HTERT RPE-1 (cell line): Measurements from ENCODE around the gene ELMOD1.

Experiments used
- in situ Hi-C: fragments of 300-500 bp; cut with MboI; formaldehyde crosslinking; loops from 4 replicates; pipeline ENCODE4 v1.14.3; 2020; ENCODE audit warnings: low sequenced_read_pairs

The ELMOD1 gene

DNA sequence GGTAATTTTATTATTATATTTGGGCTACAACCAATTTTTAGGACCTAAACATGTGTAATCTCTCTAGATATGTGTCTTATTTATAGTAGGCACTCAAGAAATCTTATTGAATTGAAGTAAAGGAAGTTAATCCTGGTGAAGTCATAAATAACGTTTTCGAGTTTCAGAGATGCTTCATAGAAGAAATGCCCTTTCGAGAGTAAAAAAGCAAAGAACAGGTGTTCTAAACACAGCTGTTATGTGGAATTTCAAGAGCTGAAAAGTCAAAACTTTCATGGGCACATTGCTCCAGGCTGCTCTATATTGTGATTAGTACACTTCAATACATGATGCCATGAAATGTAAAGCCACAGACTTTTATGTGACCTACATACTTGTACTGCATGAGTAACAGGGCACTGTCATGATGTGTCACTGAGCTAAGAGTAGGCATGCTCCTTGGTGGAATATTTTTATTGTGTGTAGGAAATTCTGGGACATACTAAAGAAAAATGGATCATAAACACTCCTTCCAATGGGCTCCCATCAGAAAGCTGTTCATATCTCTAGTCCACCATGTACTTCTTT lies 7.2 kb upstream of the ELMOD1 start:
- in situ Hi-C loops: no loop called here

DNA sequence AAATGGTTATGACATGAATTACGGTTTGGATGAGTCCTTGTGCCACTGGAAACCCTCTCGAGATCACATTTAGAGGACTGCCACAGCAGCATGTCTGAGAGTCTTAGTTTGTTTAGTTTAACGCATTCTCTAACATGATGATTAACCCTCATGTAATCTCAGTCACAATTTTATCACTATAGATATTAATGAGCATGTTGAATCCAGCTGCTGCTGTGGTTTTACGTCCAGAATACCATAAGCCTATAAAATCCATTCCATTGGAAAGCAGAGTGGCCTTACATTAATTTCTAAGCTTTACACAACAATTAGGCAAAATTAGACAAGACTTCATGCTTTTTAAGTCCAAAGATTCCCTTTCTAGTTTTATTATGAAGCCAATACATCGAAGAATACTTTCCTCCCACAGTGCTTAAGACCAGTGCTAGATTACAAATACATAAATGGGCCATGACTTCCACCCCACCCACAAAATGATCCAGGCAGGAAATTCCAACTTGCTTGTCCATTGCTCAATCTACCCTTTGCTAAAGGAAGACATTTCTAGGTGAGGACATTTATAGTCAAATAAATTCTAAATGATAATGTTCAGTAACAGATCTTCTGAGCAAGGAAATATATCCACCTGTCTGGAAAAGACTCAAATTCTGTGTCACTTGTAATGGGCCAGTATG lies 3.5 kb upstream of the ELMOD1 start:
- in situ Hi-C loops: no loop called here

DNA sequence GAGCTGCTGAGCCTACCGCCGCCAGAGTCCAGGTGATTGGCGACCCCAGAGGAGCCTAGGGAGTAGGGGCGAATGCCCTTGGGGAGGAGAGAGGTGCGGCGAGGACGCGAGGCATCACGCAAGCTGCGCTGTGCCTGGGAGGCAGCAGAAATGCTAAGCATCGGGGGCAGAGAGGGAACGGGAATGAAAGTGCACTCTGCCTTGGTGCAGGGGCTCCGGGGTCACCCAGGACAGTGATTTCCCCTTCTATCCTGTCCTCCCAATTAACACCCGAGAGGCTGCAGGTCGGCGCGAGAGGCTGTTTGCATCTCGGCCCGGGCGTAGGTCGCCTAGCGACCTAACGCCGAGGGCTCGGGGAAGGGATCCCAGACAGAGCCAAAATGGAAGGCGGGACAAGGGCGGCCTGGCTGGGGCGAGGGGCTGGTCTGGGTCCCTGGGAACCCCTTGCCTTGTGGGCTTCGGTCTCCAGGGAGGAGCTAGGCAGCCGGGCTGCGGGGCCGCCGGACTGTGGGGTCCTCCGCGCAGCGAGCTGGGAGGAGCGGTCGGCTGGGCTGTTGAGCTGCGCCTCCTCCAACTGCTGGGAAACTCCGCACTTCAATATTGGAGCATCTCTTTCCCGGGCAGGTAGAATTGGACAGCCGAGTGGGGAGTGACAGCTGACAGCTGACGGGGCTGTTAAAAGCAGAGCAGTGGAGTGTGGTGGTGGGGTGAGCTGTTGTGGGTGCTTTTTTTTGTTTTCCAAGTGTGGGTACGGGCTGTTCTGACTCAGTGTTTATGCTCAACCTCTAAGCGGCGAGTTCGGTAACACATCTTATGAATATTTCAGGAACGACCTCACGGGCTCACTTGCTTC lies 657 bp downstream of the ELMOD1 start:
- in situ Hi-C loops: no loop called here

DNA sequence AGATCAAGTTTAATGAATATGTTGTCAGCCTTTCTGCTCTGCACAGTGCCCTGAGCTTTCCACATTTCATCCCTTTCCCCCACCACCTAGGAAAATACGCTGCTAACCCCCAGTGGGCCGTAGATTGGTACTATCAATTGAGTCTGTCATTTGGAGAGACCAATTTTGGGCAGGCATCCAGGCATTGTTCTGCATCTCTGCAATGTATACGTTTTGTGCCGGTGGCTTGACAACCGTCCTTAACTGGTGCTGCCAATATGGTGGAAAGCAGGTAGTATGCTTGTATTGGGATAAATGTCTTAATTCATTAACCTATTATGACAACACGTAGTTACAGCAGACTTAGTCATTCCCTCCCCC lies 1.3 kb downstream of the ELMOD1 start:
- in situ Hi-C loops: no loop called here

DNA sequence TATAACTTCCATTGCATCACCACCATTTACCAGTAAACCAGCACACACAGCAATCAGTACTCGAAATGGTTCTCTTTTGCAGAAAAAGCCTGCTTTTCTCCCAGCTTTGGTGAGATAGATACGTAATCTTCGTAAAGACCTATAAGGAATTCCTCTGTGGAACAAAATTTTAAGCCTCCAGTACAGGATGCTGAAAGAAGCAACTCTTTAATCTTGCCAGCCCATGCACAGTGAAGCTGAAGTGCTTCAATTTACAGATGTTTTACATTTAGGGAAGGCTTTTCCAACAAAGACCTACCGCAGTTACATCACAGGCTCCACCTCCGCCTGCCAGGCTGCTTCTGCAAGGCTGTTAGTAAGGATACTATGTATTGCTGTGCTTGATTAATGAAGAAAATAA lies 1.9 kb downstream of the ELMOD1 start:
- in situ Hi-C loops: no loop called here

DNA sequence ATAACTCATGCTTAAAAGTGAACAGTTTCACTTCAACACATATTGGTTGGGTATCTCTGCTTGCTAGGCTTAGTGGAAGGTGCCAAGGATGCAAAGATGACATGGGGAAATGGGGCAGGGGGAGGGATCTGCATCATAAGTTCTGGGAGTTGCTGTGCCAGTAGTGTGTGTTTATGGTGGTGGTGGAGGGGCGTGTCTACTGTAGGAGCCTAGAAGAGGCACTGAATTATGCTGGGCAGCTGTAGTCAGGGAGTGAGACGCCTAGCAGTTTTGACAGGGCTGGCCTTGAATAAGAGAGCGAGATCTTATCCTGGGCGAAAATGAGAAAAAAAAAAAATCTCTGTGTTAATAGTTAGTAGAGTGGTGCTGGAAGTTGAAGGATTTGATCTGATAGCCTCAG lies 3.0 kb downstream of the ELMOD1 start:
- in situ Hi-C loops: no loop called here

DNA sequence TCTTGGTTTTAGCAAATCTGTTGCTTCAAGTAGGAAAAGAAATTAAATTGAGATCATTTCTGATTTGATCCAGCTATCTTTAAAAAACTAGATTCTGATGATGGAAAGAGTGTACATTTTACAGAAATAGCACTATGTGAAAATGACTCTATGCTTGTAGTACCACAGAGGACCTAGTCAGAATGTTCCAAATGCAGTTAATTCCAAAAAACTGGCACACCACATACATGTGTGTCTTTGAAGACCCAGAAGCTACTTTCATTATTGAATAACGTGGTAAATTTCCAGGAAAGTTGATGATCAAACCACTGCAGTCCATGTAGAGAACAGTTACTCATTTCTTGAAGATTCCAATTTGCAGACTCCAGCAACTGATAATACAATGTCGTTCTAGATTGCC lies 3.8 kb downstream of the ELMOD1 start:
- in situ Hi-C loops: no loop called here

DNA sequence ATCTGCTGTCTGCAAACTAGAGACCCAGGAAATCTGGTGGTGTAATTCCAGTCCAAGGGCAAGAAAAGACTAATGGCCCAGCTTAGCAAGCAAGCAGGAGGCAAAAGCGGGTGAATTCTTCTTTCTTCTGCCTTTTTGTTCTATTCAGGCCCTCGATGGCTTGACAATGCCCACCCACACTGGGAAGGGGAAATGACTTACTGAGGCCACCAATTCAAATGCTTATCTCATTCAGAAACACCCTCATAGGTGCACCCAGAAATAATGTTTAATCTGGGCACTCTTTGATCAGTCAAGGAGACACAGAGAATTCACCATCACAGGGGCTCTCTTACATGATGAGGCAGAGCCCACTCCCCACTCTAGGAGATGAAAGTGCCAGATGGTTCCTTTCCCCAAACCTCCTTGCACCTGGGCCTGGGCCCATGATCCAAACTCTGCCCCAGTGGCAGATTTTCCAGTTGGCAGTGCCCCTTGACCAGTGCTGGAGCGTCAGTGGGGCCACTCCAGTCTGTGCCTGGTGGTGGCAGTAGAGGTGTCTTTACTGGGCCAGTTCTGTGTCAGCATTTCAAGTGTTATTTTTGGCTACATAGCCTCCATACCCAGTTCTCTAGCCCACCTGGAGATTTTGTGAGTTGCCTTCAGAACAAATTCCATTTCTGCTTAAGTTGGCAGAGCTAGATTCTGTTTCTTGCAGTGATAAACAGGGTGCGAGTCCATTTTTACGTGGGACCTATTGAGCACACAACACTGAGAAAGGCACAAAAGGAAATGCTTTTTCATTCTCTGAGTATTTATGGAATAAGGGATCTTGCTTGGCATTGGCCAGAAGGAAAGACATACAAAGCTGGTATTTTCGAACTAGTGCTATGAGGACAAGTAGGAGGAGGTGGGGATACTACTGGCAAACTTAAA lies 7.5 kb downstream of the ELMOD1 start:
- in situ Hi-C loops: no loop called here

DNA sequence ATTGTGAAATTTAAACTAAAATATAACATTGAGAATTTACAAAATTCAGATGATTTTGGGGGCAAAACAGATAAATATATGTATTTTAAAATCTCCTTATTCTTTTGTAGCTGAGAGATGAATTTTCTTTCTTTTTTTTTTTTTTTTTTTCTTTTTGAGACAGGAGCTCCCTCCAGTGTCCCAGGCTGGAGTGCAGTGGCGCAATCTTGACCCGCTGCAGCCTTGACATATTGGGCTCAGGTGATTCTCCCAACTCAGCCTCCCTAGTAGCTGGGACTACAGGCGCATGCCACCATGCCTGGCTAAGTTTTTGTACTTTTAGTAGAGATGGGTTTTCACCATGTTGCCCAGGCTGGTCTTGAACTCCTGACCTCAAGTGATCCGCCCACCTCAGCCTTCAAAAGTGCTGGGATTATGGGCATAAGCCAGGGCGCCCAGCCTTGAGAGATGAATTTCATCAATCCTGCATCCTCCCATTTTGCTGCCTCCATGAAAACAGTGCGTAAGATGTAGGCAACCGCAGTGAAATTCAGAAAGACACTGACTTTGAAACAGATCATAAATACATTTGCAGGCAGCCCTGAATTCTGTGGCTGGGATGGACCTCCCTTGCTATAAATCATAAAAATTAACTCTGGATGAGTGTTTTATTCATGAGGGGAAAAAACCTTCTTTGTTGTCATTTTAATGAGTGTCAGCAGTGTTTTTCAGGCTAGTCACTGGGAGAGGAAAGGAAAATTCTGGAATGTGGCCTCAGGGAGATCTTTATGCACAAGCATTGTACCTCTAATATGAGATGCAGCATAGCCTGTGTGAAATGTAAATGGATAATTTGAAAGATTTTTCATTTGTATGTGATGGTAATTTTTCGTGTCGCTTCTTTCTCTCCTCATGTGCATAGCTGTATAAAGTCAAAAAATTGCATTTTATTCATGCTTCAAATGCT lies 14.4 kb downstream of the ELMOD1 start:
- in situ Hi-C loops: no loop called here

DNA sequence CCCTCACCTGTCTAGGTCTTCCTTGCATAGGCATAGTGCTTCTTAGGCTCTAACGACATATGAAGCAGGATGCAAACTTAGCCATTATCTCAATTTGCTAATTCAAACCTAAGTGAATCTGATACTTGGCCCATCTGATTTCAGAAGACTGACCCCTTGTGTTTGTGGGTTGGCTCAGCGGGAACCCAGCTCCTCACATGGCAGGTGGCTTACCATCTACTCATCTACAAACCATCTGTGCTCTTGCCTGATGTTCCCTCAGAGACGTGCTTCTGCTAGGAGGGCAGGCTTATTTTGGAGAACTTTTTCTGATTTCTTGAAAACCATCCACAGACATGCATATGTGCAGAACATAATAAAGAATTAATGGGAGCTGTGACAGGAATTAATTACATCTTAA lies 15.2 kb downstream of the ELMOD1 start:
- in situ Hi-C loops: no loop called here

DNA sequence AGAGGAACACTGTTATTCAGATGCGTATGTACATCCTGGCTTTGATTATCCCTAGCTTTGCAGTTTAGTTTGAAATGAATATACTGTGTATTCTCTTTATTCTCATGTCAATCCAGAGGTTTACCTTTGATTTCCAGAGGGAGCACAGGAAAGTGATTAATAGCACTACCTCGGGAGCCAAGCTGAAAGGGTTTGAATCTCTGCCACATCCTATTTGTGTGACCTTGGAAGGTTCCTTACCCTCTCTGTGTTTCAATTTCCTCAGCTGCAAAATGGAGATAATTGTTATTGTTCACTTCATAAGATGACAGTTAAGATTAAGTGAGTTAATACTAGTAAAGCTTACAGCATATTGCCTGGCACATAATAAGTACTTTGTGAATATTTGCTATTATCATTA lies 17.9 kb downstream of the ELMOD1 start:
- in situ Hi-C loops: no loop called here

DNA sequence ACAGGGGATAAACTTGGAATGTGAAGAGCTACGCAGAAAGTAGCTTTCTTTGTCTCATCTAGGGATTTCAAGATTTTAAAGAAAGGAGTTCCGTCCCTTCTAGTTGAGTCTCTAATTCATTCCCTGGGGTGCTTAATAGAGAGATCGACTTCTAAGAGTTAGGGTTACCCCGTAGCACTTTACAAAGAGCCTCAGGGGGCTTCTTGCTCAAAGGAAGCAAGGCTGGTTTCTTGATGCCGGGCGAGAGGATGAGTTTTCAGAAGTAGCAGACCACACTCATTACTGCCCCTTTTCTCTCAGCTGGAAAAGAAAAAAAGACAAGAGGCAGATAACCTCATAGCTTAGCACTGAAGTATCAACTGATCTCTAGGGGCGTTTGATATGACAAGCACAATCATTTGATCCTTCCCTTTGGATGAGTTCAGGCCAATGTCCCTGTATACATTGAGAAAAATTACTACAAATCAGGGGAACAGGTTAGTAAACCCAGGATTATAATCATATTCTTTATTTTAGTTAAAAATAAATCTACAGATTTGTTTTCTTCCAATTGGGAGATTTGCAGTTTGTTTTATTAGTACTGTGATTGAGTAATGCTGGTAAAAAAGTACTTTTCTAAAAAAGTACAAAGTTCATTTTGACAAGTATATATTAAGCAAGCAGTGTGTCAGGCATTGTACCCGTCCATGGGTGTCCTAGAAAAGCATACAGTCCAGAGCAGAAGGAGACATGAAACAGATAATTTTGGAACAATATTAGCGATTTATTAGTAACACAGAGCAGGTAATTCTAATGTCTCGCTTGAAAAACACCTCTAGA lies 18.7 kb downstream of the ELMOD1 start:
- in situ Hi-C loops: no loop called here

DNA sequence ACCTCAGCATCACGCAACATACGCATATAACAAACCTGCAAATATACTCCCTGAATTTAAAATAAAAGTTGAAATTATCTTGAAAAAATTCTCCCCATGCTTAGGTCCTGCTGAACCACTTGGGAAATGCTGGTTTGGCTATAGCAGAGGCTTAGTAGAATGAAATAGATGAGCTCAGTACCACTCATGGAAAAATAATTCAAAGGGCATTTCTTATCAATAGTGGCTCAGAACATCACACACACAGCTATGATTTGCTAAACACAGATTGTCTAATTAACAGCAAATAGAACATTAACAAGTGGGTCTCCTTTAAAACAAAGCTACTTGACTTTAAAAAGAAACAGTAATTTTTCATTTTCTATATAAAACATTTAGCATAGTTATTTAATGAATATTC lies 21.5 kb downstream of the ELMOD1 start:
- in situ Hi-C loops: no loop called here

DNA sequence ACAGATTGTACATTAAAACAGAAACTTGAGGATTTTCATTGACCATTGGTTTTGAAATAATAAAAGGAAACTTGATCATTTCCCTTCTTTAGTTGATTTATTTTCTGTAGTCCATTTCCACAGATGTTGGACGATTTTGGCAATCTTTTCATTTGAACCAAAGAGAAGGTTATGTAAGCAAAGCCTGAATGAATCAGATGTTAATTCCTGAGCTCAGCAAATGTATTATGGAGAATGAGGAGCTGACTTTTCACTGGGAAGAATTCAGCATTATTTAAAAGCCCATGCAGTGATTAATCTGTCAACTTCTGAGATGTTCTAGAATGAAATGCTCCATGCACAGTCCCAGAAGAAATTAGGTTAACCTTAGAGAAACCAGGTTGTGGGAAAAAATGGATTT lies 29.0 kb downstream of the ELMOD1 start:
- in situ Hi-C loops: no loop called here

DNA sequence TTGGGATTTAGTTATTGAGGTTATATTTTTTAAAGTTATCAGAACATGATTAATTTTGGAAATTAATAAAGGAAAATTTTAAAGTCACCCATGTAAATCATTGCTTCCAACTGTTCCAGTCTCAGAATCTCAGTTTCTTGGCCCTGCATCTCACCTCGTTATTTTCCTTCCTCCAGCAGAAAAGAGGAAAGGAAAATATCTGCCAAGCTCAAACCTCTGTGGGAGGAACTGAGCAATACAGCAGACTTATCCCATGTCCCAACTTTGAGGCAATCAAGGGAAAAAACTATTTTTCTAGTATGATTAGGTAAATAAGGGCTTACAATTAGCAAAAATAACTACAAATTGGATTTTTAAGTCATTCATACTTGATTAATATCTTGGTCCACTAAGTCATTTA lies 30.1 kb downstream of the ELMOD1 start:
- in situ Hi-C loops: no loop called here

DNA sequence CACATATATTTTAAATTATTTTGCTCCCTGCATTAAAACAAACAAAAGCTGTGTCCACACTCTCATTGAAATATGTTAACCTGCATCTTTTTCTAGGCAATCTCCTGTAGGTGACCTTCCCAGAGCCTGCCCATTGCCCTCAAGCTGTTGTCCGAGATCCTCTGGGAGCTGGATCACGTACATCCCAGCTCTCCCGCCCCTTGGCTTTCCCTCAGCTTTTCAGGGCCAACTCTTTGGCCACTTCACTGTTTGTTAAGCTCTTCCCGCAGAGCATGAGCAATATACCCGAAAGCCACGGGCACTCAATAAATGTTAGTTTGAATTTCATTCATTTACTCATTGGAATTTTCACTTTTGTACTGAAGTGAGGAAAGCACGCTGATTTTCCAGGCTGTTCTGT lies 32.2 kb downstream of the ELMOD1 start:
- in situ Hi-C loops: no loop called here

DNA sequence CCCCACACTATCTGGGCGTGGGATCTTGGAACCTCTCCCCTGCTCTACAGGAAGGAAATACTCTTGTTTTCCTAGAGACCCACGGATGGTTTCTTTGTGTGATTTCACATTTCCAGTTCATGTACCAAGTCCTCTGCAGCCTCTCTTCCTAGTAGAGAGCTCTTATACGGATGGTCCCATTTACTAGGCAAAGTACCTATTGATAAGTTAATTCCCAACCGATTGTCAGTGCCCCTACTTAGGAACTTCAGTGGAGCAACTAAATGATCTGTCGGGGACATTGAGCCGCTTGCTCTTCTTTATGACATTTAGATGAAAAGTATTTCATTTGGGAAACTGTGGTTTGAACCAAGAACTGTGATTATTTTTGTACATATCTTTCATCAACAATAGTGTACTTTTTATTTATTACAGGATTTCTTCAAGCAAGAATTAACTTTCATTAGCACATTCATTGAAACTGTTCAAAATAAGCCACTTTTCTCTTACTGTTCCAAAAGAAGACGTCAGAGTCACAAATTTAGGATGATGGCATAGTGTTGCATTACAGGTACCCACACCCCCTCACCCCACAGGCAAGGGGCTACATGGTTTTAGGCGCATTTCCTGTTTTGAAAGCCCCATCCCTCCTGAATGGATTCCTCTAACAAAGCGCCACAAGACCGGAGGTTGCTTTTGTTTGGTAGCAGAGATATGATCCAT lies 34.2 kb downstream of the ELMOD1 start:
- in situ Hi-C loops: no loop called here

DNA sequence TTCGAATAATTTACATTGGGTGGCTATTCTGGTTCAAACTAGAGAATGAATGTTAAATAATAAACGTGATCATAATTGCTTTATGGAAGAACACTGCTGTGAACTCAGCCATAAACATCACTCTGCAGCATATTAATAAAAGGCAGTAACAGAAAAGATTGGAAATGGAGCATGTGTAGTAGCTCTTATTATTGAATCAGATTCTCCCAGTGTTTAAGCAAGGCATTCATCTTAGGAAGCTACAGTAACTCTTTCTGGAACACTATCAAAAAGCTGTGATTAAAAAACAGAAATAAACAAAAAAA lies 34.7 kb downstream of the ELMOD1 start:
- in situ Hi-C loops: no loop called here

DNA sequence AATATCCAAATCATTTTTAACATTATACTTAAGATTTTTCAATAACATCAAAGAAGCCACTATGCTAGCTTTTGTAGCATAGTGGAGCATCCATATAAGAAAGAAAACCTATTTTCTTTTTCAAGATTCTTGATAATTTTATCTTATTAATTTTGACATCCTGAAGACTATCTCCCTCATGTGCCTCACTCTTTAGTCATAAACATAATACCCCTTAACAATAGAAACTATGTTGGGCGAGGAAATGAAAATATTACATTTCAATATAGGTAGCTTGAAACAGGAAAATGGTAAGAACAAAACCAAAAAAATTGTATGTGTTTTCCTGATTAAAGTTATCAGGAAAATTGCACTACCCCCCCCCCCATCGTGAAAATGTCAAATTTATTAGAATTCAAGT lies 40.1 kb downstream of the ELMOD1 start:
- in situ Hi-C loops: no loop called here
